ENCODE measurements around the gene PAK2. TPM values are rescaled to one million over a fixed set of nuclear protein-coding genes. Genes with fewer than 3 reads are reported as not detected.

Gene PAK2
- total and polyA plus RNA-seq, 9 of the 15 experiments (the other 6 are each of a cell fraction or from before 2014, with no cell fraction given), result 13.2 to 72.4 (median 35.7) TPM

DNA sequence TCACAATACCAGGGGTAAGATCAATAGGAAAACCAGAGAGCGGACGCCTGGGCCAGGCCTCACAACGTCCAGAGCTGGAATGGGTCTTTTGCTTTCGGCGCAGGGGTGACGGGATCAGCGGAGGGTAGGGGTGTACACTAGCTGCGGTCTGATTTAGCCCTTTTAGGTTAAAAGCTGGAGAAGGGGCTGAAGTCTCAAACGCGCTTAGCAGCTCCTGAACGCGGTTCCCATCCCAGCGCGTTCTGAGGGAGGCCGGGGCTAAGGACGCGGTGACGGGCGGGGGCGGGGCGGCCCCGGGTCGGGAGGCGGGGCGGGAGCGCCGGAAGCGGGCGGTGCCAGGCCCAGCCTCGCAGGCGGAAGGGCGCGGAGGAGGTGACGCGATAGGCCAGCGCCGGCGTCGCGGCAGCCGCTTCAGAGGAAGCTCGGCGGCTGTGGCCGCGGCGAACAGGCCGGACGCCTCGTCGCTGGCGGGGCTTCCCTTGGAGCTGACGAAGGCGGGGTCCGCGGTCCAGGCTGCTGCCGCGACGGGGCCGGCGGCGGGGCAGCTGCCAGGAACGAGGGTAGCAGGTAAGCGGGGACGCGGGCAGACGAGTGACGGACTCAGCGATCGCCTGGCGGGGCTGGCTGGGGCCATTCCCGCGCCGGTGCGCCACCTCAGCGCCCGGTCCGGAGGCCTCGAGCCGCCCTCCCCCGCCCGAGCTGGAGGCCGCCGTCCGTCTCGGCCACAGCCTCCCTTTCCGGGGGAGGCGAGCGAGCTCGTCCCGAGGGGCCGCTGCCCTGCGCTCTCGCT is 128.0 kb downstream of the PAK2 start, which contains the start of gene SENP5 (continued):
- TF ChIP-seq, protein P1, sequence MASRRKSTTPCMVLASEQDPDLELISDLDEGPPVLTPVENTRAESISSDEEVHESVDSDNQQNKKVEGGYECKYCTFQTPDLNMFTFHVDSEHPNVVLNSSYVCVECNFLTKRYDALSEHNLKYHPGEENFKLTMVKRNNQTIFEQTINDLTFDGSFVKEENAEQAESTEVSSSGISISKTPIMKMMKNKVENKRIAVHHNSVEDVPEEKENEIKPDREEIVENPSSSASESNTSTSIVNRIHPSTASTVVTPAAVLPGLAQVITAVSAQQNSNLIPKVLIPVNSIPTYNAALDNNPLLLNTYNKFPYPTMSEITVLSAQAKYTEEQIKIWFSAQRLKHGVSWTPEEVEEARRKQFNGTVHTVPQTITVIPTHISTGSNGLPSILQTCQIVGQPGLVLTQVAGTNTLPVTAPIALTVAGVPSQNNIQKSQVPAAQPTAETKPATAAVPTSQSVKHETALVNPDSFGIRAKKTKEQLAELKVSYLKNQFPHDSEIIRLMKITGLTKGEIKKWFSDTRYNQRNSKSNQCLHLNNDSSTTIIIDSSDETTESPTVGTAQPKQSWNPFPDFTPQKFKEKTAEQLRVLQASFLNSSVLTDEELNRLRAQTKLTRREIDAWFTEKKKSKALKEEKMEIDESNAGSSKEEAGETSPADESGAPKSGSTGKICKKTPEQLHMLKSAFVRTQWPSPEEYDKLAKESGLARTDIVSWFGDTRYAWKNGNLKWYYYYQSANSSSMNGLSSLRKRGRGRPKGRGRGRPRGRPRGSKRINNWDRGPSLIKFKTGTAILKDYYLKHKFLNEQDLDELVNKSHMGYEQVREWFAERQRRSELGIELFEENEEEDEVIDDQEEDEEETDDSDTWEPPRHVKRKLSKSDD (conservative IDR thresholded peaks at IDR 0.05; ENCODE audit: low read length), result no peak
- TF ChIP-seq, protein P2, sequence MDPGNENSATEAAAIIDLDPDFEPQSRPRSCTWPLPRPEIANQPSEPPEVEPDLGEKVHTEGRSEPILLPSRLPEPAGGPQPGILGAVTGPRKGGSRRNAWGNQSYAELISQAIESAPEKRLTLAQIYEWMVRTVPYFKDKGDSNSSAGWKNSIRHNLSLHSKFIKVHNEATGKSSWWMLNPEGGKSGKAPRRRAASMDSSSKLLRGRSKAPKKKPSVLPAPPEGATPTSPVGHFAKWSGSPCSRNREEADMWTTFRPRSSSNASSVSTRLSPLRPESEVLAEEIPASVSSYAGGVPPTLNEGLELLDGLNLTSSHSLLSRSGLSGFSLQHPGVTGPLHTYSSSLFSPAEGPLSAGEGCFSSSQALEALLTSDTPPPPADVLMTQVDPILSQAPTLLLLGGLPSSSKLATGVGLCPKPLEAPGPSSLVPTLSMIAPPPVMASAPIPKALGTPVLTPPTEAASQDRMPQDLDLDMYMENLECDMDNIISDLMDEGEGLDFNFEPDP (CRISPR knock-in tag; IDR thresholded peaks at IDR 0.05), result no peak
- 0 out of 2 replicates have a peak, but pooled peaks have one; percentile 25 for TF ChIP-seq DIDO1 (tag; IDR thresholded peaks at IDR 0.05; ENCODE audit: low read depth)
- no peak for TF ChIP-seq RAD21 (CRISPR knock-in tag; conservative IDR thresholded peaks at IDR 0.05 in 1 of 2, IDR thresholded peaks at IDR 0.05 in 1 of 2)
- TF ChIP-seq ZNF212 (CRISPR knock-in tag; IDR thresholded peaks at IDR 0.05), result no peak
- TF ChIP-seq TEAD1 (CRISPR knock-in tag; IDR thresholded peaks at IDR 0.05), result peak in 1 of 2 experiments; percentile 81; a peak in 1 of 4 replicates
- TF ChIP-seq ZNF668 (CRISPR knock-in tag; IDR thresholded peaks at IDR 0.05), result no peak
- peak; percentile 95 for TF ChIP-seq KDM5B (IDR thresholded peaks at IDR 0.05; ENCODE audit: insufficient replicate concordance, low read depth, low read length)
- TF ChIP-seq ZNF586 (CRISPR knock-in tag; conservative IDR thresholded peaks at IDR 0.05), result no peak
- no peak for TF ChIP-seq SMC3 (conservative IDR thresholded peaks at IDR 0.05; ENCODE audit: insufficient read depth, low read depth, low read length)
- TF ChIP-seq, protein P3, sequence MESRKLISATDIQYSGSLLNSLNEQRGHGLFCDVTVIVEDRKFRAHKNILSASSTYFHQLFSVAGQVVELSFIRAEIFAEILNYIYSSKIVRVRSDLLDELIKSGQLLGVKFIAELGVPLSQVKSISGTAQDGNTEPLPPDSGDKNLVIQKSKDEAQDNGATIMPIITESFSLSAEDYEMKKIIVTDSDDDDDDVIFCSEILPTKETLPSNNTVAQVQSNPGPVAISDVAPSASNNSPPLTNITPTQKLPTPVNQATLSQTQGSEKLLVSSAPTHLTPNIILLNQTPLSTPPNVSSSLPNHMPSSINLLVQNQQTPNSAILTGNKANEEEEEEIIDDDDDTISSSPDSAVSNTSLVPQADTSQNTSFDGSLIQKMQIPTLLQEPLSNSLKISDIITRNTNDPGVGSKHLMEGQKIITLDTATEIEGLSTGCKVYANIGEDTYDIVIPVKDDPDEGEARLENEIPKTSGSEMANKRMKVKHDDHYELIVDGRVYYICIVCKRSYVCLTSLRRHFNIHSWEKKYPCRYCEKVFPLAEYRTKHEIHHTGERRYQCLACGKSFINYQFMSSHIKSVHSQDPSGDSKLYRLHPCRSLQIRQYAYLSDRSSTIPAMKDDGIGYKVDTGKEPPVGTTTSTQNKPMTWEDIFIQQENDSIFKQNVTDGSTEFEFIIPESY (CRISPR knock-in tag; IDR thresholded peaks at IDR 0.05), result peak; percentile 46; the same call in 1 of the 2 replicates
- no peak for TF ChIP-seq ZNF696 (CRISPR knock-in tag; conservative IDR thresholded peaks at IDR 0.05)
- no peak; a peak in 1 of 4 replicates for TF ChIP-seq RCOR1 (IDR thresholded peaks at IDR 0.05; ENCODE audit: borderline replicate concordance in 1 of 2, low read depth in 2 of 2, low read length in 2 of 2)
- TF ChIP-seq ZSCAN29 (IDR thresholded peaks at IDR 0.05), result peak; percentile 28; the same call in 1 of the 2 replicates
- no peak for TF ChIP-seq EP300 (IDR thresholded peaks at IDR 0.05; ENCODE audit: low read length)
- TF ChIP-seq ZSCAN32 (CRISPR knock-in tag; IDR thresholded peaks at IDR 0.05), result no peak
- no peak for TF ChIP-seq FOXJ3 (CRISPR knock-in tag; IDR thresholded peaks at IDR 0.05)
- no peak for TF ChIP-seq DNMT1 (IDR thresholded peaks at IDR 0.05)
- no peak for TF ChIP-seq DDX20 (tag; IDR thresholded peaks at IDR 0.05; ENCODE audit: low read depth)
- no peak for TF ChIP-seq RUNX1 (IDR thresholded peaks at IDR 0.05; ENCODE audit: low read depth)
- TF ChIP-seq SIN3A (IDR thresholded peaks at IDR 0.05; ENCODE audit: borderline replicate concordance in 2 of 2, control insufficient read depth in 1 of 2, low read depth in 2 of 2, low read length in 2 of 2), result peak in 1 of 2 experiments; percentile 92; a peak in 1 of 4 replicates
